Spleen (tissue), 7 donors: Measurements from ENCODE around the gene COL27A1.

Source experiments
- POLR2AphosphoS5 ChIP-seq, 3 donors: sonication (generic); formaldehyde crosslinking; IDR thresholded peaks; one replicate each; pipeline ENCODE4 v1.5.1; 2017; ENCODE audit warnings: antibody characterized with exemption in 3 of 3
- TF ChIP-seq, protein P1 (sequence below), 11 experiments: fragments of 200-600 bp in 7 of 11; fragments of 450-650 bp in 4 of 11; sonication (generic) in 4 of 11; IDR thresholded peaks in 8 of 11; conservative IDR thresholded peaks in 3 of 11; 1 replicate in 7 of 11; 2 replicates in 4 of 11; pipeline versions ENCODE4 v1.4.0 to v1.8.0; 2016 to 2021; ENCODE audit warnings: antibody characterized with exemption in 11 of 11, inconsistent platforms in 4 of 11, mild to moderate bottlenecking in 1 of 11
- donor health status: DM: no; HTN: no; CAD: no; lungs with moderate emphysema.
- donor health status: DM: no; HTN: no; CAD: no.
- donor health status: DM: no; HTN: no; CAD: no.

DNA sequence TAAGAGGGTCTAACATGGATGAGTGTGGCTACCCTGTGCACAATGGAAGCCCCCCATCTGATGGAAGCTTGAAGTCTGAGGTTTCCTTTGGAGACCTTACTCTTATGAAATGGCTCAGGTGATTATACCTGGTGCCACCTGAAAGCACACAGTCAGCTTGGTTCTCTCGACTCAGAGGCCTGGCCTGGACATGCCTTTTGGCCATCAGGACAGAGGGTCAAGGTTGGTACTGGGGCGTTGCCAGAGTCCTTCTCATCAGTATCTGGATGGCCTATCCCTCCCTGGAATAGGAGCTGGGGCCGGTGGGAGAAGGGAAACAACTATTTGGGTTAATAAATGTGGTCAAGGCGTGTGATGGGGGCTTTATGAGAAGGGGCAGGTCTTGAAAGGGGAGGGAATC lies 48.9 kb downstream of the COL27A1 start:
- TF ChIP-seq, protein P1, sequence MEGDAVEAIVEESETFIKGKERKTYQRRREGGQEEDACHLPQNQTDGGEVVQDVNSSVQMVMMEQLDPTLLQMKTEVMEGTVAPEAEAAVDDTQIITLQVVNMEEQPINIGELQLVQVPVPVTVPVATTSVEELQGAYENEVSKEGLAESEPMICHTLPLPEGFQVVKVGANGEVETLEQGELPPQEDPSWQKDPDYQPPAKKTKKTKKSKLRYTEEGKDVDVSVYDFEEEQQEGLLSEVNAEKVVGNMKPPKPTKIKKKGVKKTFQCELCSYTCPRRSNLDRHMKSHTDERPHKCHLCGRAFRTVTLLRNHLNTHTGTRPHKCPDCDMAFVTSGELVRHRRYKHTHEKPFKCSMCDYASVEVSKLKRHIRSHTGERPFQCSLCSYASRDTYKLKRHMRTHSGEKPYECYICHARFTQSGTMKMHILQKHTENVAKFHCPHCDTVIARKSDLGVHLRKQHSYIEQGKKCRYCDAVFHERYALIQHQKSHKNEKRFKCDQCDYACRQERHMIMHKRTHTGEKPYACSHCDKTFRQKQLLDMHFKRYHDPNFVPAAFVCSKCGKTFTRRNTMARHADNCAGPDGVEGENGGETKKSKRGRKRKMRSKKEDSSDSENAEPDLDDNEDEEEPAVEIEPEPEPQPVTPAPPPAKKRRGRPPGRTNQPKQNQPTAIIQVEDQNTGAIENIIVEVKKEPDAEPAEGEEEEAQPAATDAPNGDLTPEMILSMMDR (IDR thresholded peaks at IDR 0.05 in 8 of 11, conservative IDR thresholded peaks at IDR 0.05 in 3 of 11) = no peak
- no peak for TF ChIP-seq POLR2AphosphoS5 (IDR thresholded peaks at IDR 0.05)
